ENCODE data around the gene KLRC2.
"Not testable (repeated sequence)": the region's sequence is repeated elsewhere in the genome, so short reads cannot be mapped to it uniquely, and the experiment has no call there.

KLRC2 gene

DNA sequence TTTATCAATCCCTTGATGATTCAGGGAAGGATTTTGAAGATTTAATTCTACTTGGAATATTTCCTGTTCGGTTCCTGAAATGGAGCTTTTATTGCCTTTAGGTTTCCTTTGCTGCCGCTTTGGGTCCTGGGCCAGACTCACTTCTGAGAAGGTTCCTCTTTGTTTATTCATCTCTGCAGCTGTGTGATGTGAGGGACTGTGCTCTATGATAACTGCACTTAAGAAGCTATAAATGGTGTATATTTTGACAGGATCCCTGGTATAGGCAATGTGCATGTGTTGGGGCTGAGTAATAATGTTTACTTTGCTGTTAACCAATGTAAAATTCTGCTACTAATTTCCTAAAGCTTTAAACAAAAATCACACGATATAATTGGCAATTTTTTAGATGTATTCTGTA is at the start of gene KLRC2:
Gene KLRC2 (minus strand): TSS at position 195 of the 400 bp plus-strand sequence. CDS start 24 bp downstream, at position 171.
- H3K36me3 Mint-ChIP-seq (ENCODE audit: low read depth); H3K27me3 Mint-ChIP-seq; H3K9me3 Mint-ChIP-seq; H3K4me1 Mint-ChIP-seq (ENCODE audit: low read depth); H3K4me3 Mint-ChIP-seq; intact Hi-C loops (cut with micrococcal nuclease); H3K27ac Mint-ChIP-seq: not testable (repeated sequence)

GRCh38 chr12:10481901-10482300 is 46.1 kb upstream of the KLRC2 start:
- H3K4me1 Mint-ChIP-seq (ENCODE audit: low read depth); H3K27me3 Mint-ChIP-seq; H3K27ac Mint-ChIP-seq; H3K36me3 Mint-ChIP-seq (ENCODE audit: low read depth); H3K4me3 Mint-ChIP-seq; intact Hi-C loops (cut with micrococcal nuclease): not testable (repeated sequence)
- H3K9me3 Mint-ChIP-seq = peaks cover 22% of the 10 kb centered on the region

- H3K36me3 Mint-ChIP-seq (ENCODE audit: low read depth); H3K4me3 Mint-ChIP-seq; H3K27ac Mint-ChIP-seq; intact Hi-C loops (cut with micrococcal nuclease); H3K4me1 Mint-ChIP-seq (ENCODE audit: low read depth); H3K27me3 Mint-ChIP-seq: not testable (repeated sequence)
- peaks cover 29% of the 10 kb centered on the region for H3K9me3 Mint-ChIP-seq
Observed at GRCh38 chr12:10472808-10473207, 37.0 kb upstream of the KLRC2 start.

GRCh38 chr12:10469701-10470100 is 33.9 kb upstream of the KLRC2 start:
- H3K36me3 Mint-ChIP-seq (ENCODE audit: low read depth) = no peaks in the 10 kb centered on the region
- no peaks in the 10 kb centered on the region for H3K4me1 Mint-ChIP-seq (ENCODE audit: low read depth)
- no peak overlapping the region for H3K4me3 Mint-ChIP-seq
- no peak overlapping the region for H3K27ac Mint-ChIP-seq
- H3K9me3 Mint-ChIP-seq = peaks cover 8% of the 10 kb centered on the region
- intact Hi-C loops (cut with micrococcal nuclease) = no loop called here
- no peaks in the 10 kb centered on the region for H3K27me3 Mint-ChIP-seq

GRCh38 chr12:10466311-10466710 is 30.5 kb upstream of the KLRC2 start:
- intact Hi-C loops (cut with micrococcal nuclease) = no loop called here
- Mint-ChIP-seq H3K4me3 (no peak overlapping the region), H3K4me1 (ENCODE audit: low read depth) (no peaks in the 10 kb centered on the region), H3K27me3 (no peaks in the 10 kb centered on the region), H3K36me3 (ENCODE audit: low read depth) (no peaks in the 10 kb centered on the region), H3K9me3 (peaks cover 8% of the 10 kb centered on the region), H3K27ac (no peak overlapping the region)

DNA sequence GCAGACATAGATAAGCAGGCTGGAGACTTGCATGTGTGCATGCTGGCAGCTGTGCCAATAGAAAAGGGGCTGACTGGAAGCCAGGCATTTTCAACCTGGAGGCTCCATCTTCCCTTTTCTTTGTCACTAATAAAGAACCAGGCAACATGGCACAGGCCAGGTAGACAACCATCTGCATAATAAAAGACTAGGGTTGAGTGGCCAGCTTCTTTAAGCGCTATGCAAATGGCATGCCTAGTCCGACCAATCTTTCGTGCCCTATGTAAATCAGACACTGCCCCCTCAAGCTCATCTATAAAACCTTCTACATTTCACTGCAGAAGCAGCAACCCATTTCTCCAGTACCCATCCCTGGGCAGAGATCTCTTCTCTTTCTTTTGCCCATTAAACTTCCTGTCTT is 21.9 kb upstream of the KLRC2 start:
- peaks cover 43% of the 10 kb centered on the region for H3K9me3 Mint-ChIP-seq
- H3K4me3 Mint-ChIP-seq = no peak overlapping the region
- intact Hi-C loops (cut with micrococcal nuclease) = no loop called here
- H3K27ac Mint-ChIP-seq = no peak overlapping the region
- no peaks in the 10 kb centered on the region for H3K4me1 Mint-ChIP-seq (ENCODE audit: low read depth)
- no peaks in the 10 kb centered on the region for H3K27me3 Mint-ChIP-seq
- H3K36me3 Mint-ChIP-seq (ENCODE audit: low read depth) = no peaks in the 10 kb centered on the region

- H3K27me3 Mint-ChIP-seq = no peaks in the 10 kb centered on the region
- H3K9me3 Mint-ChIP-seq = peaks cover 43% of the 10 kb centered on the region
- H3K36me3 Mint-ChIP-seq (ENCODE audit: low read depth) = no peaks in the 10 kb centered on the region
- H3K4me3 Mint-ChIP-seq = no peak overlapping the region
- no peak overlapping the region for H3K27ac Mint-ChIP-seq
- intact Hi-C loops (cut with micrococcal nuclease) = no loop called here
- H3K4me1 Mint-ChIP-seq (ENCODE audit: low read depth) = no peaks in the 10 kb centered on the region
Observed at GRCh38 chr12:10456856-10457255, 21.0 kb upstream of the KLRC2 start.

- H3K4me1 Mint-ChIP-seq (ENCODE audit: low read depth) = no peaks in the 10 kb centered on the region
- H3K27ac Mint-ChIP-seq = no peak overlapping the region
- no peak overlapping the region for H3K4me3 Mint-ChIP-seq
- no peaks in the 10 kb centered on the region for H3K36me3 Mint-ChIP-seq (ENCODE audit: low read depth)
- intact Hi-C loops (cut with micrococcal nuclease) = no loop called here
- peaks cover 43% of the 10 kb centered on the region for H3K9me3 Mint-ChIP-seq
- H3K27me3 Mint-ChIP-seq = no peaks in the 10 kb centered on the region
Observed at GRCh38 chr12:10455766-10456165, 20.0 kb upstream of the KLRC2 start.

- peaks cover 39% of the 10 kb centered on the region for H3K9me3 Mint-ChIP-seq
- H3K4me1 Mint-ChIP-seq (ENCODE audit: low read depth) = no peaks in the 10 kb centered on the region
Observed at GRCh38 chr12:10454531-10454930, 18.7 kb upstream of the KLRC2 start.

GRCh38 chr12:10453156-10453555 is 17.3 kb upstream of the KLRC2 start, which contains the start of gene KLRC1:
Gene KLRC1, minus strand, starts transcription at chr12:10453377. Its CDS starts 2,221 bp downstream, at chr12:10451156.
- Mint-ChIP-seq H3K27me3 (no peaks in the 10 kb centered on the region), H3K4me1 (ENCODE audit: low read depth) (no peaks in the 10 kb centered on the region), H3K36me3 (ENCODE audit: low read depth) (no peaks in the 10 kb centered on the region), H3K4me3 (no peak within 1 kb of the TSS), H3K27ac (no peak within 1 kb of the TSS), H3K9me3 (peaks cover 29% of the 10 kb centered on the region)
- intact Hi-C loops (cut with micrococcal nuclease) = no loop called here

More at GRCh38 chr12:10454531-10454930, 18.7 kb upstream of the KLRC2 start:
- no peak overlapping the region for H3K4me3 Mint-ChIP-seq
- no peaks in the 10 kb centered on the region for H3K36me3 Mint-ChIP-seq (ENCODE audit: low read depth)
- H3K27me3 Mint-ChIP-seq = no peaks in the 10 kb centered on the region
- intact Hi-C loops (cut with micrococcal nuclease) = no loop called here
- no peak overlapping the region for H3K27ac Mint-ChIP-seq

DNA sequence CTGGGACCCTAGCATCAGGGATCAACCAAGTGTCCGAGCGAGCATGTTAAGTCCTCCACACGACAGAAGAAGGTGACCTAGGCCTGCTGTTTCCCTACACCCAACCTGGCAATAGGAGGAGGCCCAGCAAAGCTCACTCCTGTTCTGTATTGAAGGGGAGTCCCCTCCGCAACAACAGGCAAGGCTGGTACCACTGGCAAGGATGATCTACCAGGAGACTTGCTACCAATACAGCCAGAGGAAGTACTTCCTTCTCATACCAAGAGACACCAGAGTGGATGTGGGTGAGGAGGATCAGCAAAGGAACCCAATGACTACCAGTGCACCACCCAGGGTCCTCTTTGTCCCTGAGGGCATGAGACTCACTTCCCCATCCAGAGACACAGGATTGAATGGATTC is 12.4 kb upstream of the KLRC2 start:
- H3K4me1 Mint-ChIP-seq (ENCODE audit: low read depth) = no peaks in the 10 kb centered on the region
- H3K27me3 Mint-ChIP-seq = no peaks in the 10 kb centered on the region
- intact Hi-C loops (cut with micrococcal nuclease) = loop anchor here (5.0 kb wide), 1 partner anchor 54 kb away; no protein-coding TSS in a partner anchor
- no peak overlapping the region for H3K4me3 Mint-ChIP-seq
- H3K27ac Mint-ChIP-seq = no peak overlapping the region
- no peaks in the 10 kb centered on the region for H3K9me3 Mint-ChIP-seq
- H3K36me3 Mint-ChIP-seq (ENCODE audit: low read depth) = no peaks in the 10 kb centered on the region

GRCh38 chr12:10446052-10446451 is 10.2 kb upstream of the KLRC2 start:
- H3K27ac Mint-ChIP-seq; H3K9me3 Mint-ChIP-seq; H3K27me3 Mint-ChIP-seq; H3K4me1 Mint-ChIP-seq (ENCODE audit: low read depth); H3K36me3 Mint-ChIP-seq (ENCODE audit: low read depth); H3K4me3 Mint-ChIP-seq: not testable (repeated sequence)
- intact Hi-C loops (cut with micrococcal nuclease) = loop anchor here (5.0 kb wide), 1 partner anchor 56 kb away; no protein-coding TSS in a partner anchor

- H3K4me1 Mint-ChIP-seq (ENCODE audit: low read depth); H3K4me3 Mint-ChIP-seq; H3K36me3 Mint-ChIP-seq (ENCODE audit: low read depth); intact Hi-C loops (cut with micrococcal nuclease); H3K9me3 Mint-ChIP-seq; H3K27ac Mint-ChIP-seq; H3K27me3 Mint-ChIP-seq: not testable (repeated sequence)
Observed at GRCh38 chr12:10441144-10441543, 5.3 kb upstream of the KLRC2 start.

DNA sequence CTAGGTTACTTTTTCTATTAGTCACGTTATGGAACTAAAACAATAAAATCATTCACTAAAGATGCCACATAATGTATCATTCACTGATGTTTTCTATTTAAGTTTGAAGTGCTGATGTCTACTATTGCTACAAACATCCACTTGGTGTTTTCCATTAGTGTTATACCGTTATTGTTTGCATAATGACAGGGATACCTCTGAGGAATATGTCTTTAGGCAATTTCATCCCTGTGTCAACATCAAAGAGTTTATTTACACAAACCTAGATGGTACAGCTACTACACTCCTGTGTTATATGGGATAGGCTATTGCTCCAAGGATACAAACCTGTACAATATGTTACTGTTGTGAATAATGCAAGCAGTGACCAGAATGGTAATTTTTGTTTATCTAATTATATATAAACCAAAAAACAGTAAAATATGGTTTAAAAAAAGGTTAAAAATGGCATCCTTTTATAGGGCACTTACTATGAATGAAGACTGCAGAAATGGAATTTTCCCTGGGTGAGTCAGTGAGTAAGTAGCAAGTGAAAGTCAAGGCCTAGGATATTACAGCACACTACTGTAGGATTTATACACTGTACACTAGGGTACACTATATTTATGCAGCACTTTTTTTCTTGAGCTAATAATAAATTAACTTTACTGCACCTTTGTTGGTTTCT is 3.9 kb upstream of the KLRC2 start:
- H3K4me1 Mint-ChIP-seq (ENCODE audit: low read depth); H3K27me3 Mint-ChIP-seq; H3K9me3 Mint-ChIP-seq; H3K4me3 Mint-ChIP-seq; H3K27ac Mint-ChIP-seq; H3K36me3 Mint-ChIP-seq (ENCODE audit: low read depth); intact Hi-C loops (cut with micrococcal nuclease): not testable (repeated sequence)

DNA sequence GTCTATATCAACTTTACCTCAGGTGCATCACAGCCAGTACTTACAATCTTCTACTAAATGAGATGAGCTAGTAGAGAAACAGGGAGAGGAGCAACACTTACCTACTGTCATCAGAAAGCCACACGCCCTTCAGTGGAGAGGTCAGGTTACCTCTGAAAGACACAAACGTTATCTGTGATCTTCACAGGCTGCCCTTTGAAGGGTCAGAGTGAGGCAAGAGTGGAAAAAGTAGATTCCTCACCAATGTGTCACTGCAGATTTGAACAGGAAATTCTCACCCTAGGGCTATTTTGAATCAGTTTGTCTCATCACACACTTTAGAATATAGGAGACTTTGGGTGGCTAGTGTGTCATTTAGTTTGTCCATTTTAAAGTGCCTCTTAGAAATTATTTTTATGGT is 1.8 kb upstream of the KLRC2 start:
- H3K4me3 Mint-ChIP-seq; intact Hi-C loops (cut with micrococcal nuclease); H3K36me3 Mint-ChIP-seq (ENCODE audit: low read depth); H3K27ac Mint-ChIP-seq; H3K9me3 Mint-ChIP-seq; H3K27me3 Mint-ChIP-seq; H3K4me1 Mint-ChIP-seq (ENCODE audit: low read depth): not testable (repeated sequence)
